H1 (cell line): ENCODE measurements around the gene TCF4. TPM values are rescaled to one million over a fixed set of nuclear protein-coding genes. Genes with fewer than 3 reads are reported as not detected.

Experiments
- CEBPB ChIP-seq: IDR thresholded peaks from 2 replicates; pipeline ENCODE4 v1.6.1; 2012; ENCODE audit warnings: low read depth, low read length
- EP300 ChIP-seq, 2 experiments: IDR thresholded peaks; 1 replicate in 1 of 2; 2 replicates in 1 of 2; pipeline ENCODE4 v1.6.1; 2011 to 2012; ENCODE audit warnings: low read depth in 2 of 2, low read length in 2 of 2, mild to moderate bottlenecking in 2 of 2, borderline replicate concordance in 1 of 2, inconsistent platforms in 1 of 2, moderate library complexity in 1 of 2
- GTF2F1 ChIP-seq: IDR thresholded peaks from 2 replicates; pipeline ENCODE4 v1.6.1; 2012; ENCODE audit warnings: low read depth, low read length, improper control_type of control experiment, borderline replicate concordance
- USF2 ChIP-seq: IDR thresholded peaks from 2 replicates; pipeline ENCODE4 v1.6.1; 2011; ENCODE audit warnings: low read length, improper control_type of control experiment
- polyA plus RNA-seq, 7 experiments: library from polyadenylated mRNA; depleted of rRNA in 3 of 7; stranded (reverse) in 5 of 7; unstranded in 2 of 7; fragments of >200 nt in 5 of 7; fragments of 200-250 nt in 2 of 7; gene quantifications; 1 replicate in 5 of 7; 2 replicates in 1 of 7; 4 replicates in 1 of 7; pipeline versions ENCODE4 v1.2.1 to v1.2.3, GENCODE V29; 2011 to 2013; ENCODE audit warnings: missing spikeins in 2 of 7, mixed read lengths in 2 of 7
- total RNA-seq: library from RNA; stranded (reverse); fragmentation: NEBNext Ultra II Directional; extraction: Animal tissue kit (Norgen Biotek cat#: 25700); gene quantifications from 2 replicates; pipeline ENCODE4 v1.2.1, GENCODE V29; 2021

TCF4 gene
- total and polyA plus RNA-seq, 2 of the 8 experiments (the other 6 are each of a cell fraction or from before 2014, with no cell fraction given), result 59.3 to 118 TPM

DNA sequence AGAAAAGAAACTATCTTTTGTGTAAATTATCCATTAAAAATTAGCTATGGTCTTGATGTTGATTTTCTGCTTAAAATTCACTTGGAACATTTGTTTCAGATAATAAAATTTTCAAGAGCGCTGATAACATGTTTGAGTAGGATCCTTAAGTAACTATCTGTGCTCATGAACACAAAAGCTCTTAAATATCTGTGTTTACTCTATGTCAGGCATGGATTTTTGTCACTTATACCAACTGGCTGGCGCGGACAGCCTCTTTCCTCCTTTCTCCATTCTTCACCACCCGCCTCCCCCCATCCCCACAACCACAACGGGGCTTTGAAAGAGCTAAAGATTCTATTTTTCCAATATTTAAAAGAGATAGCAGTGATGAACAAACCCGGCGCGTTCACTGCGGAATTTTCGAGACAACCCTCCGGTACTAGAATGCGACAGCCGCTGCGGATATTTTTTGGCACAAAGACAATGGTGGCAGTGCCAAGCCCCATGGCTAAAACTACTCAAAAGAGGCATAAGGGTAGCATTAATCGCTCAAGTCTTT, 181.5 kb downstream of the TCF4 start (continued):
- TF ChIP-seq USF2, result no peak
- TF ChIP-seq EP300 (IDR thresholded peaks at IDR 0.05; ENCODE audit: borderline replicate concordance in 1 of 2, low read depth in 2 of 2, low read length in 2 of 2), result no peak
- no peak for TF ChIP-seq CEBPB
- TF ChIP-seq GTF2F1, result no peak
